Endothelial cell of umbilical vein (primary cell): Measurements from ENCODE around the gene JMJD7.

Experiments used
- CTCF ChIP-seq, 2 donors: IDR thresholded peaks; 1 replicate in 1 of 2; 2 replicates in 1 of 2; pipeline ENCODE4 v1.5.1; 2011; ENCODE audit warnings: low read length in 2 of 2, mild to moderate bottlenecking in 2 of 2, moderate library complexity in 2 of 2, control low read depth in 1 of 2, inconsistent platforms in 1 of 2, low read depth in 1 of 2; ENCODE audit not compliant: insufficient read depth in 1 of 2; ENCODE audit errors: extremely low read depth in 1 of 2
- EZH2 ChIP-seq: IDR thresholded peaks from 2 replicates; pipeline ENCODE4 v1.6.1; 2012; ENCODE audit warnings: borderline replicate concordance, low read depth, mild to moderate bottlenecking, moderate library complexity, low read length, inconsistent platforms; ENCODE audit not compliant: severe bottlenecking
- FOS ChIP-seq: IDR thresholded peaks from 2 replicates; pipeline ENCODE4 v1.6.1; 2011; ENCODE audit warnings: mild to moderate bottlenecking, low read length, moderate library complexity, borderline replicate concordance; ENCODE audit not compliant: insufficient read depth
- POLR2A ChIP-seq: IDR thresholded peaks from 2 replicates; pipeline ENCODE4 v1.6.1; 2012; ENCODE audit warnings: low read depth, mild to moderate bottlenecking, control low read depth, low read length
- POLR2AphosphoS5 ChIP-seq: IDR thresholded peaks from 2 replicates; pipeline ENCODE4 v1.6.1; 2012; ENCODE audit warnings: low read depth, mild to moderate bottlenecking, control low read depth, low read length, moderate library complexity; ENCODE audit not compliant: insufficient read depth

- TF ChIP-seq POLR2A: no peak
- no peak for TF ChIP-seq POLR2AphosphoS5
- no peak for TF ChIP-seq CTCF (IDR thresholded peaks at IDR 0.05; ENCODE audit: extremely low read depth in 1 of 2, insufficient read depth in 1 of 2, low read depth in 1 of 2, low read length in 2 of 2)
- no peak for TF ChIP-seq EZH2
- no peak for TF ChIP-seq FOS
Measured at GRCh38 chr15:41886741-41887140, 58.8 kb downstream of the JMJD7 start.
